ENCODE data around the gene CARD9. TPM values are rescaled to one million over a fixed set of nuclear protein-coding genes. Genes with fewer than 3 reads are reported as not detected.

CARD9 gene
- total RNA-seq, 1 donor from 2014 or later = 15.0 TPM

GRCh38 chr9:136389396-136389795 is 15.9 kb upstream of the CARD9 start:
- no peak for ATAC-seq
- H3K9me3 ChIP-seq = no peaks in the 10 kb centered on the region
- H3K4me1 ChIP-seq = no peaks in the 10 kb centered on the region
- no peak overlapping the region for H3K27ac ChIP-seq
- H3K27me3 ChIP-seq (ENCODE audit: low read depth) = no peaks in the 10 kb centered on the region
- TF ChIP-seq, protein P1, sequence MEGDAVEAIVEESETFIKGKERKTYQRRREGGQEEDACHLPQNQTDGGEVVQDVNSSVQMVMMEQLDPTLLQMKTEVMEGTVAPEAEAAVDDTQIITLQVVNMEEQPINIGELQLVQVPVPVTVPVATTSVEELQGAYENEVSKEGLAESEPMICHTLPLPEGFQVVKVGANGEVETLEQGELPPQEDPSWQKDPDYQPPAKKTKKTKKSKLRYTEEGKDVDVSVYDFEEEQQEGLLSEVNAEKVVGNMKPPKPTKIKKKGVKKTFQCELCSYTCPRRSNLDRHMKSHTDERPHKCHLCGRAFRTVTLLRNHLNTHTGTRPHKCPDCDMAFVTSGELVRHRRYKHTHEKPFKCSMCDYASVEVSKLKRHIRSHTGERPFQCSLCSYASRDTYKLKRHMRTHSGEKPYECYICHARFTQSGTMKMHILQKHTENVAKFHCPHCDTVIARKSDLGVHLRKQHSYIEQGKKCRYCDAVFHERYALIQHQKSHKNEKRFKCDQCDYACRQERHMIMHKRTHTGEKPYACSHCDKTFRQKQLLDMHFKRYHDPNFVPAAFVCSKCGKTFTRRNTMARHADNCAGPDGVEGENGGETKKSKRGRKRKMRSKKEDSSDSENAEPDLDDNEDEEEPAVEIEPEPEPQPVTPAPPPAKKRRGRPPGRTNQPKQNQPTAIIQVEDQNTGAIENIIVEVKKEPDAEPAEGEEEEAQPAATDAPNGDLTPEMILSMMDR (IDR thresholded peaks at IDR 0.05) = no peak
- no peak for DNase-seq
- intact Hi-C loops (cut with DNase I) = no loop called here
- H3K36me3 ChIP-seq = peaks cover 86% of the 10 kb centered on the region
- H3K4me3 ChIP-seq = no peak overlapping the region

- no peak for DNase-seq
- peaks cover 84% of the 10 kb centered on the region for H3K36me3 ChIP-seq
These were observed 13.7 kb upstream of the CARD9 start for GRCh38 chr9:136387217-136387616.

GRCh38 chr9:136386018-136386417 is 12.5 kb upstream of the CARD9 start:
- H3K27ac ChIP-seq = no peak overlapping the region
- intact Hi-C loops (cut with DNase I) = no loop called here
- no peaks in the 10 kb centered on the region for H3K27me3 ChIP-seq (ENCODE audit: low read depth)
- no peak for ATAC-seq
- TF ChIP-seq, protein P1 (IDR thresholded peaks at IDR 0.05) = no peak
- H3K9me3 ChIP-seq = no peaks in the 10 kb centered on the region
- H3K4me3 ChIP-seq = no peak overlapping the region
- peaks cover 84% of the 10 kb centered on the region for H3K36me3 ChIP-seq
- H3K4me1 ChIP-seq = no peaks in the 10 kb centered on the region
- DNase-seq = no peak

More at GRCh38 chr9:136387217-136387616, 13.7 kb upstream of the CARD9 start:
- H3K27ac ChIP-seq = no peak overlapping the region
- intact Hi-C loops (cut with DNase I) = no loop called here
- no peaks in the 10 kb centered on the region for H3K27me3 ChIP-seq (ENCODE audit: low read depth)
- TF ChIP-seq, protein P1 (IDR thresholded peaks at IDR 0.05) = no peak
- H3K4me1 ChIP-seq = no peaks in the 10 kb centered on the region
- no peak overlapping the region for H3K4me3 ChIP-seq
- no peaks in the 10 kb centered on the region for H3K9me3 ChIP-seq
- no peak for ATAC-seq

- H3K9me3 ChIP-seq = no peaks in the 10 kb centered on the region
- TF ChIP-seq, protein P1 (IDR thresholded peaks at IDR 0.05) = no peak
- H3K36me3 ChIP-seq = peaks cover 89% of the 10 kb centered on the region
- no peak overlapping the region for H3K4me3 ChIP-seq
- intact Hi-C loops (cut with DNase I) = no loop called here
- DNase-seq (no peak), ATAC-seq (no peak)
- H3K27me3 ChIP-seq (ENCODE audit: low read depth) = no peaks in the 10 kb centered on the region
- no peaks in the 10 kb centered on the region for H3K4me1 ChIP-seq
- H3K27ac ChIP-seq = no peak overlapping the region
These were observed 11.5 kb upstream of the CARD9 start for GRCh38 chr9:136385015-136385414.

DNA sequence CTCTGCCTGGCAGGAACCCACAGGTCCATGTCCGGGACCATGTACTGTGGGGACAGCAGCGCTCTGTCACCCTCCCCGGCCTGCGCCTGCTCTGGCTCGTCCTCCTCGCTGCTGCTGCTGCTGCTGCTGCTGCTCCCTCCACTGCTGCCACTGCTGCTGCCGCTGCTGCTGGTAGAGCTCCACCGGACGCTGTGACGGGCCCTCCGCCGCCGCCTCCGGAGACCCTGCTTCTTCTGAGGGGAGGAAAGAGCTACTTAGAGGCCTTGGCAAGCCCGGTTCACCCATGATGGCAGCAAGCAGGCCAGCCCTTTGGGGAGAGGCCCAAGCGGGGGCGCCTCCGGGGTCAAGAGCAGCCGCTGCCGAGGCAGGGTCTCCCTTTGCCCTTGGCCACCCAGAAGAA is 10.0 kb upstream of the CARD9 start:
- no peak for DNase-seq
- intact Hi-C loops (cut with DNase I) = no loop called here
- no peaks in the 10 kb centered on the region for H3K4me1 ChIP-seq
- no peaks in the 10 kb centered on the region for H3K9me3 ChIP-seq
- no peak overlapping the region for H3K27ac ChIP-seq
- H3K4me3 ChIP-seq = no peak overlapping the region
- ATAC-seq = no peak
- H3K36me3 ChIP-seq = peaks cover 89% of the 10 kb centered on the region
- TF ChIP-seq, protein P1 (IDR thresholded peaks at IDR 0.05) = no peak
- H3K27me3 ChIP-seq (ENCODE audit: low read depth) = no peaks in the 10 kb centered on the region
